Cardiac fibroblast (primary cell): ENCODE results near the gene SERTAD1.

ENCODE experiments used
- DNase-seq, 2 donors: peaks; one replicate each; pipeline versions ENCODE4 v3.0.0 to v3.0.0-alpha.2; 2010; ENCODE audit warnings: low read depth in 2 of 2
- H3K4me3 ChIP-seq, 2 donors: replicated peaks in 1 of 2; 1 replicate in 1 of 2; 2 replicates in 1 of 2; pipeline ENCODE4 v1.5.1; 2011; ENCODE audit warnings: low read depth in 2 of 2, low read length in 2 of 2, mild to moderate bottlenecking in 2 of 2, moderate library complexity in 1 of 2
- CTCF ChIP-seq: IDR thresholded peaks from one replicate; pipeline ENCODE4 v1.5.1; 2011; ENCODE audit warnings: low read depth, mild to moderate bottlenecking, low read length, inconsistent platforms

SERTAD1 gene

DNA sequence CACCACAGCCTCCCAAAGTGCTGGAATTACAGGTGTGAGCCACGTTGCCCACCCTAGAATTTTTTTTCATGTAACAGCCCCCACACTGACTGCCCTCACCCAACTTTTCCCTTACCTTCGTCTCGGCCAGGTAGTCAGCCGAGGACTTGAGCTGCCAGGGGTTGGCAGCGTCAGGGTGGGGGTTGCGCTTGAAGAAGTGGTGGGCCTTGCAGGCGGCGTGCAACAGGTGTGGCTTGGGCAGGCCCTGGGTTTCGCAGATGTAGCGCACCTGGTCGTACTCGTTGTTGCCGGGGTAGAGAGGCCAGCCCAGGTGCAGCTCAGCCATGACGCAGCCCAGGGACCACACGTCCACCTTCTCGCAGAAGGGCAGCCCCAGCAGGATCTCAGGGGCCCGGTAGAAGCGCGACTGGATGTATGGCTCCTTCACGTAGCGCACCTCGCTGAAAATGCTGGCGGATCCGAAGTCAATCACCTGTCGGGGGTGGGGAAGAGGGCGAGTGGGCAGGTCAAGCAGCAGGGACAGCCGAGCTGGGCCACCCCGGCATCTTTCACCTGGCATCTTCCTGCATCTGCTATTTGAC, 42.0 kb downstream of the SERTAD1 start:
- TF ChIP-seq CTCF: no peak
- DNase-seq: no peak
- no peak overlapping the region for H3K4me3 ChIP-seq

GRCh38 chr19:40381321-40381720, 44.5 kb downstream of the SERTAD1 start:
- peak; percentile 6 for TF ChIP-seq CTCF
- H3K4me3 ChIP-seq: no peak overlapping the region
- no peak for DNase-seq

DNA sequence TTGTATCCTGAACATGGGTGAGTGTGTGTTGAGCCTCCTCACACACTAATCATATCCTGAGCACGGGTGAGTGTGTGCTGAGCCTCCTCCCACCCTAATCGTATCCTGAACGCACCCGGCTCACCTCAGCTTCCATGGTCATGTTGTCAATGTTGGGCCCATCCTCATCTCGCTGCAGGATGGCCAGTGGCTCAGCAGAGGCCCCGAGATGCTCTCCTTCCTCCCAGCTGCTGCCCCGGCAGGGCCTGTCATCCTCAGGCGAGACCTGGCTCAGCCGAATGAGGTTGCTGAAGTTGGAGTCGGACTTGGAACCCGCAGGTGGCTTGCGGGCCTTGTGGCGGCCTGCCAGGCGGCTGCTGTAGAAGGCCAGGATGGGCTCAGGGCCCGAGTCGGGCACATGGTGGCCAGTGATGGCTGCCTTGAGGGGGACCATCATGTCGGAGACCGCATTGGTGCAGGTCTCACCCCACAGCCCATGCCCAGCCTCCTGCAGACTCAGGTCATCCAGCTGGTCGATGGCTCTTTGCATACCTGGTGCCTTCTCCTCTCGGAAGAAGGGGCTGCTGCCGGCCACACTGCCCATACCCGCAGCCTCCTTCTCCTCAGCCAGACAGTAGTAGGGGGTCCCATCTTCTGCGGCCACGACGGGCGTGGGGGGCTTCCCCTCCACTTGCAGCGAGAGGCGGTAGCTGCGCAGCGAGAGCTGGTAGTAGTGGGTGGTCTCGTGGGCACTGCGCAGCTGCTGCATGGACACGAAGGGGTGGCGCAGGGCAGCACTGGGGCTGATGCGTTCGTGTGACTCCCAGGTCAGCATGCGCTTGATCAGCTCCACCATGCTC, 45.4 kb downstream of the SERTAD1 start:
- no peak for DNase-seq
- TF ChIP-seq CTCF: no peak
- no peak overlapping the region for H3K4me3 ChIP-seq

DNA sequence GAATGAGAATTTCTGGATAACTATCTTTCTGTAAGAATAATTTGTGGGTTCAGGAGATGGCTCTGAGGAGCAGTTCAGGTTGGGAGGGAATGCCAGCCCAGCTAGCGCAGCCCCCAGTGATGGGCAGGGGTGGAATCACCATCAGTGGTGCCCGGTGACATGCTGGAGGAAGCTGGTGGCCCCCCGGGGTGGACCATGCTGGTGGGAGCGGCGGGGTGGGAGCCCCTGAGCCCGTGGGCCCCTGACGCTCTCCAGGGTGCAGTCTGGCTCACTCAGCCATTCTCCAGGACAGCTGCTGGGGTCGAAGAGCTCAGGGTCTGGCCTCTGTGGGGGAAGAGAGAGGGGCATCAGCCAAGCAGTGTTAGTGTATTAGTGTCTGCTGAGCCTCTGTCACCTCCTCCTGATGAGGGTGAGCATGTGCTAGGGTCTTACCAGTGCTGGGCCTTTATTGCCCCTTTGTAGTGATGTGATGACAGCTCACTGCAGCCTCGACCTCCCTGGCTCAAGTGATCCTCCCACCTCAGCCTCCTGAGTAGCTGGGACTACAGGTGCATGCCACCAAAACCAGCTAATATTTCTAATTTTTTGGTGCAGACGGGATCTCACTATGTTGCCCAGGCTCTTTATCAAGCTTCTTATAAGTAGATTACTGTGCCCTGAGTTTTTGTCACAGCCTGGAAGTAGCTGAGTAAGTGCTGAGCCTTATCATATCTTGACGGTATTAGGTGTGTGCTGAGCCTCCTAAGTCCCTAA, 46.2 kb downstream of the SERTAD1 start:
- no peak for TF ChIP-seq CTCF
- H3K4me3 ChIP-seq: no peak overlapping the region
- no peak for DNase-seq

- DNase-seq: no peak
- no peak for TF ChIP-seq CTCF
- H3K4me3 ChIP-seq: no peak overlapping the region
Observed at GRCh38 chr19:40378509-40378908, 47.3 kb downstream of the SERTAD1 start.

- no peak for TF ChIP-seq CTCF
- DNase-seq: no peak
- H3K4me3 ChIP-seq: no peak overlapping the region
Observed at GRCh38 chr19:40377876-40378385, 47.9 kb downstream of the SERTAD1 start.
